NB4 (cell line): ENCODE measurements around the gene PDIA5.

Experiments
- MYC ChIP-seq: IDR thresholded peaks from 2 replicates; pipeline ENCODE4 v1.6.1; 2011; ENCODE audit warnings: low read depth, low read length
- TF ChIP-seq, protein P1 (sequence below): IDR thresholded peaks from one replicate; pipeline ENCODE4 v1.5.1; 2012; ENCODE audit warnings: low read depth, low read length

DNA sequence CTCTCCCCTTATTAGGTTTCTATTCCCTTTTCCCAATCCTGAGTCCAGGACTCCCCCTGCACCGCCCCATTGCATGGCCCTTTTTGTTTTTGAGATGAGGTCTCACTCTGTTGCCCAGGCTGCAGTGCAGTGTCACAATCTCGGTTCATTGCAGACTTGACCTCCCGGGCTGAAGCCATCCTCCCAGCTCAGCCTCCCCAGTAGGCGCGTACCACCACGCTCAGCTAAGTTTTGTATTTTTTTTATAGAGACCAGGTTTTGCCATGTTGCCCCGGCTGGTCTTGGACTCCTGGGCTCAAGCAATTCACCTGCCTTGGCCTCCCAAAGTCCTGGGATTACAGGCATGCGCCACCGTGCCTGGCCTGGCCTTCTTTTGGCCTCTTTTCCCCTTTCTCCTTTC lies 29.3 kb downstream of the PDIA5 start:
- no peak for TF ChIP-seq MYC
- TF ChIP-seq, protein P1, sequence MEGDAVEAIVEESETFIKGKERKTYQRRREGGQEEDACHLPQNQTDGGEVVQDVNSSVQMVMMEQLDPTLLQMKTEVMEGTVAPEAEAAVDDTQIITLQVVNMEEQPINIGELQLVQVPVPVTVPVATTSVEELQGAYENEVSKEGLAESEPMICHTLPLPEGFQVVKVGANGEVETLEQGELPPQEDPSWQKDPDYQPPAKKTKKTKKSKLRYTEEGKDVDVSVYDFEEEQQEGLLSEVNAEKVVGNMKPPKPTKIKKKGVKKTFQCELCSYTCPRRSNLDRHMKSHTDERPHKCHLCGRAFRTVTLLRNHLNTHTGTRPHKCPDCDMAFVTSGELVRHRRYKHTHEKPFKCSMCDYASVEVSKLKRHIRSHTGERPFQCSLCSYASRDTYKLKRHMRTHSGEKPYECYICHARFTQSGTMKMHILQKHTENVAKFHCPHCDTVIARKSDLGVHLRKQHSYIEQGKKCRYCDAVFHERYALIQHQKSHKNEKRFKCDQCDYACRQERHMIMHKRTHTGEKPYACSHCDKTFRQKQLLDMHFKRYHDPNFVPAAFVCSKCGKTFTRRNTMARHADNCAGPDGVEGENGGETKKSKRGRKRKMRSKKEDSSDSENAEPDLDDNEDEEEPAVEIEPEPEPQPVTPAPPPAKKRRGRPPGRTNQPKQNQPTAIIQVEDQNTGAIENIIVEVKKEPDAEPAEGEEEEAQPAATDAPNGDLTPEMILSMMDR = no peak
